K562 (cell line): Measurements from ENCODE around the gene RWDD1.

Source experiments
- GTF2B ChIP-seq: IDR thresholded peaks from 2 replicates; pipeline ENCODE4 v1.6.1; 2011; ENCODE audit not compliant: insufficient read length; ENCODE audit errors: extremely low read depth
- MBD2 ChIP-seq: sonication (generic); IDR thresholded peaks from 2 replicates; pipeline ENCODE4 v1.6.1; 2016; ENCODE audit warnings: low read depth, borderline replicate concordance
- TF ChIP-seq, protein P1 (sequence below), 3 experiments: IDR thresholded peaks in 2 of 3; conservative IDR thresholded peaks in 1 of 3; 2 replicates each; pipeline ENCODE4 v1.5.1; 2011 to 2012; ENCODE audit warnings: low read length in 3 of 3, mild to moderate bottlenecking in 3 of 3, control low read depth in 2 of 3, improper control_type of control experiment in 1 of 3, inconsistent platforms in 1 of 3, low read depth in 1 of 3, mixed read lengths in 1 of 3, moderate library complexity in 1 of 3; ENCODE audit not compliant: insufficient read depth in 2 of 3

DNA sequence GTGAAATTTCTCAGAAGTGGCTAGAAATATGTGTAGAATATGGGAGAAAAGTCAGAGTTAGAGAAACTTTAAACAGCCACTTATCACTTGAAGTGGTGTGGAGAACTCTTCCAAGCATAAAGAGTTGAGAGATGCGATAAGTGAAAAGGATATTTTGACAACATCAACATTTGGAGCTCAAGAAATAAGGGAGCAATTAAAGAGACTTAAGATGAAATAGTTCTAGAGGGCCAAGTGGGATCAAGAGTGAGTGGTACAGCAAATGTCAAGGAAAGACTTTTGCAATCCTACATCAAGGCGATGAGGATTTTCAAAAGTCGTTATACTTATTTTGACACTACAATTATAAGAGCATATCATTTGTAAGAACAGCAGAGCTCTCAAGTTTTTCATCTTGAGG, 54.6 kb downstream of the RWDD1 start:
- TF ChIP-seq, protein P1, sequence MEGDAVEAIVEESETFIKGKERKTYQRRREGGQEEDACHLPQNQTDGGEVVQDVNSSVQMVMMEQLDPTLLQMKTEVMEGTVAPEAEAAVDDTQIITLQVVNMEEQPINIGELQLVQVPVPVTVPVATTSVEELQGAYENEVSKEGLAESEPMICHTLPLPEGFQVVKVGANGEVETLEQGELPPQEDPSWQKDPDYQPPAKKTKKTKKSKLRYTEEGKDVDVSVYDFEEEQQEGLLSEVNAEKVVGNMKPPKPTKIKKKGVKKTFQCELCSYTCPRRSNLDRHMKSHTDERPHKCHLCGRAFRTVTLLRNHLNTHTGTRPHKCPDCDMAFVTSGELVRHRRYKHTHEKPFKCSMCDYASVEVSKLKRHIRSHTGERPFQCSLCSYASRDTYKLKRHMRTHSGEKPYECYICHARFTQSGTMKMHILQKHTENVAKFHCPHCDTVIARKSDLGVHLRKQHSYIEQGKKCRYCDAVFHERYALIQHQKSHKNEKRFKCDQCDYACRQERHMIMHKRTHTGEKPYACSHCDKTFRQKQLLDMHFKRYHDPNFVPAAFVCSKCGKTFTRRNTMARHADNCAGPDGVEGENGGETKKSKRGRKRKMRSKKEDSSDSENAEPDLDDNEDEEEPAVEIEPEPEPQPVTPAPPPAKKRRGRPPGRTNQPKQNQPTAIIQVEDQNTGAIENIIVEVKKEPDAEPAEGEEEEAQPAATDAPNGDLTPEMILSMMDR (IDR thresholded peaks at IDR 0.05 in 2 of 3, conservative IDR thresholded peaks at IDR 0.05 in 1 of 3; ENCODE audit: insufficient read depth in 2 of 3, low read depth in 1 of 3, low read length in 3 of 3), result no peak
- no peak for TF ChIP-seq GTF2B
- no peak for TF ChIP-seq MBD2
